Kidney glomerular epithelial cell (primary cell): ENCODE results near the gene TMEM106B.
"Not testable (repeated sequence)": the region's sequence is repeated elsewhere in the genome, so short reads cannot be mapped to it uniquely, and the experiment has no call there.

ENCODE experiments used
- DNase-seq: peaks from one replicate; lab custom pipeline; 2025; lab: John Stamatoyannopoulos, UW

TMEM106B gene

DNA sequence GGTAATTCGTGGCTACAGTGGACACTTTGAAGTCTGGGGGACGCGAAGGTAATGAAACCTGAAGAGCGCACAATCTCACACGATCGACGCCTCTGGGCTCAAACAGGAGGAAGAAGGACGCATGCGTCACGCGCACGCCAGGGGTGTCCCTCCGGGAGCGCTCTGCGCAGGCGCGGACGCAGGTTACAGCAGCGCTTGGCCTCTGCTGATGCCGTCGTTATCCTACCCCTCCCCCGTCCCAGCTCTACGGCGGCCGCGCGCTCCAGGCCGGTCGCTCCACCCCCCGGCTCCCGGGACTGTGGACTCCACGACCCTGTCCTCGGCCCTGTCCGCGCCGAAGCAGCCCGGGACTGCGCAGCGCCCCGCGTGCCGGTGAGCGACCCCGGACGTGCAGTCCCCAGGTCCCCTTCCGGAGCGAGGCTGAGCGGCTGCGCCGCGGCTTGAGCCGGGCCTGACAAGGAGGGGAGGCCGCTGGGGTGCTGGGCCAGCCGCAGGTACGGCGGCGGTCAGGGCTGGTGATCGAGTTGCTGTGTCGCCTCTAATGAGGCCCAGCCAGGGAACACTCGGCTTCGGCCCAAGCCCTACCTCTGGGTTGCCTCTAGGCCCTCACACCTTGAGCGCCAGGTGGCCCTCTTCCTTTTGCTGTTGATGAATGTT, at the start of gene TMEM106B:
TMEM106B (plus strand) TSS at position 241 of the 657 bp plus-strand sequence. CDS start 3,517 bp downstream, outside the sequence.
- peak; percentile 90 for DNase-seq

DNA sequence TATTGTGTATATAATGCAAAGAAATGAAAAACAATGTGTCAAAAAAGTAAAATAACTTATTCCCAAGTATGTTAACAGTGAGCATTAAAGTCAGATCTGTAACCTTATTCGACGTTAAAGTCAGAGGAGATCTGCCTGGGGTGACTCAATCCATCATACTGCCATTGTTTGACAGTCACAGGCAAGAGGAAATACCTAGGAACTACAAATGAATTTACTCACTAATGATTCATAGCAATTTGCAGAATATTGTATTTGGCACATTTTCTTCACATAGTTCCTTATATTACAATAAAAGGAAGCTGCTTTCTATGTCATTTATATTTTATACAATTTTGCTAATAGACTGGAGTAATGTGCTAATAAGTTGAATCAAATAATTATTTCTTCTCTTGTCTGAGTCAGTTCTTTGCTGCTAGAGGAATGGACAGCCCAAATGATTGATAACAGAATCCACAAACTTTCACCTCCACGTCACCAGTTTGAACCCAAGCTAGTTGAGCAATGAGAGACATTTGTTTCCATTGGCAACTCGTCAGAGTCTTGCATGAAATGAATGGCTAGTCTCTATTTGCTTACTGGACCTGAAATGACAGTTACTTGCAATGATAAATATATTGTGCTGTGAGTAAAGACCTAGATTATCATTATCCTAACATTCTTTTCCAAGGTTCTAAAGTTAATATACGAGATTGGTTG, 48.5 kb upstream of the TMEM106B start:
- peak; percentile 91 for DNase-seq

DNA sequence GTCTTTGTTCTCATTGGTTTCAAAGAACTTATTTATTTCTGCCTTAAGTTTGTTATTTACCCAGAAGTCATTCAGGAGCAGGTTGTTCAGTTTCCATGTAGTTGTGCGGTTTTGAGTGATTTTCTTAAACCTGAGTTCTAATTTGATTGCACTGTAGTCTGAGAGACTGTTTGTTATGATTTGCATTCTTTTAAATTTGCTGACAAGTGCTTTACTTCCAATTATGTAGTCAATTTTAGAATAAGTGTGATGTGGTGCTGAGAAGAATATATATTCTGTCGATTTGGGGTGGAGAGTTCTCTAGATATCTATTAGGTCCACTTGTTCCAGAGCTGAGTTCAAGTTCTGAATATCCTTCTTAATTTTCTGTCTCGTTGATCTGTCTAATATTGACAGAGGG, 43.0 kb upstream of the TMEM106B start:
- DNase-seq: not testable (repeated sequence)

DNA sequence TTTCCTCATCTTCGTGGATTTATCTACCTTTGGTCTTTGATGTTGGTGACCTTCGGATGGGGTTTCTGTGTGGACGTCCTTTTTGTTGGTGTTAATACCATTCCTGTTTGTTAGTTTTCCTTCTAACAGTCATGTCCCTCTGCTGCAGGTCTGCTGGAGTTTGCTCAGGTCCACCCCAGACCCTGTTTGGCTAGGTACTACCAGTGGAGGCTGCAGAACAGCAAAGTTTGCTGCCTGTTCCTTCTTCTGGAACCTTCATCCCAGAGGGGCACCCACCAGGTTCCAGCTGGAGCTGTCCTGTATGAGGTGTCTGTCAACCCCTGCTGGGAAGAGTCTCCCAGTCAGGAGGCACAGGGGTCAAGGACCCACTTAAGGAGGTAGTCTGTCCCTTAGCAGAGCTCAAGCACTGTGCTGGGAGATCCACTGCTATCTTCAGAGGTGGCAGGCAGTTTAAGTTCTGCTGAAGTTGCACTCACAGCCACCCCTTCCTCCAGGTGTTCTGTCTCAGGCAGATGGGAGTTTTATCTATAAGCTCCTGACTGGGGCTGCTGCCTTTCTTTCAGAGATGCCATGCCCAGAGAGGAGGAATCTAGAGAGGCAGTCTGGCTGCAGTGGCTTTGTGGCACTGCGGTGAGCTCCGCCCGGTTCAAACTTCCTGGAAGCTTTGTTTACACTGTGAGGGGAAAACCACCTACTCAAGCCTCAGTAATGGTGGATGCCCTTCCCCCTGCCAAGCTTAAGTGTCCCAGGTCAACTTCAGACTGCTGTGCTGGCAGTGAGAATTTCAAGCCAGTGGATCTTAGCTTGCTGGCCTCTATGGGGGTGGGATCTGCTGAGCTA, 40.9 kb upstream of the TMEM106B start:
- not testable (repeated sequence) for DNase-seq

DNA sequence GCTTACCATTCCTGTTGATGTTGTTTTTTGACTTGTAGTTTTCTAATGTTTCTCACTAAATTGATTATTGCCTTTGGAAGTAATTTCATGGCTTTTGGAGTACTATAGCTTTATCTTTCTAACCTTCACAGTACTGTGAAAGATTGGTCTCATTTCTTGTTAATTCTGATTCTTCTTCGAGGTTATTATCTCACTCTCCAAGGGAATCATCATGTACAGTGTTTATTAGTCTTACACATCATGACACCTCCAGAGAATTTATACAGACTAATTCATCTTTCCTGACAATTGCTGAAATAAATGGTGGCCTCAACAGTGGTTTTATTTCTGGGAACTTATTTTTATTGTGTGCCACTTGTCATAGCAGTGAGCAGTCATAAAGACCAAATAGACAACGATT, 37.4 kb upstream of the TMEM106B start:
- no peak for DNase-seq

DNA sequence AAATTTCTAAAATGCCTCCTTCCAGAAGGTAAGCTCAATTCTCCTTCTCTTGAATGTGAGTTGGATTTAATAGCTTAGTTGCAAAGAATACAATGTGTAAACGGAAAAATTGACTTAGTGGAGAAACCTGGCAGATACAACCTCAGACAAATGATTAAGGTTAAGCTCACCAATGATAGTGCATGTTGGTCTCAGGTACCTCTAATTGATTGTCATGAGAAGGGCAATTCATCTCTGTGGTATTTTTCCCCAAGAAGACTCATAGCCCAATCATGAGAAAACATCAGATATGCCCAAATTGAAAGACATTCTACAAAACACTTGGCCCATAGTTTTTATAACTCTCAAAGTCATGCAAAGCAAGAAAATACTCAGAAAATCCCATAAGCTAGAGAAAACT, 36.2 kb upstream of the TMEM106B start:
- DNase-seq: no peak

DNA sequence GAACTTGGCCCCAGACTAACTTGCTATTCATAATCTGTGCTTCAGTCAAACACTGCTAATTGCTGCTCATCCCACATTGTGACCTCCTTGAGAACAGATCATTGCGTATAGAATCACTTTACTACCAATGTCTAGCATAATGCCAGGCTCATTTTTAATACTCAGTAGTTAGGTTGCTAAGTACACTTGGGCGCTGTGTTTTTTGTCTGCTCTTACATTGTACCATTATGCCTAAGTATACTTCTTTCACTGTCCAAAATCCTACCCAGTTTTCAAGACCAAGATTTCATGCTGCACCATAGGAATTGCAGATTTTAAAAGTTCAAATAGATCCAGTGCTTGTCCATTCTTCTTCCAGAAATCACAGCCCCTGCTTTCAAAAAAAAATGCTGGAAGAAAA, 32.8 kb upstream of the TMEM106B start:
- DNase-seq: no peak

DNA sequence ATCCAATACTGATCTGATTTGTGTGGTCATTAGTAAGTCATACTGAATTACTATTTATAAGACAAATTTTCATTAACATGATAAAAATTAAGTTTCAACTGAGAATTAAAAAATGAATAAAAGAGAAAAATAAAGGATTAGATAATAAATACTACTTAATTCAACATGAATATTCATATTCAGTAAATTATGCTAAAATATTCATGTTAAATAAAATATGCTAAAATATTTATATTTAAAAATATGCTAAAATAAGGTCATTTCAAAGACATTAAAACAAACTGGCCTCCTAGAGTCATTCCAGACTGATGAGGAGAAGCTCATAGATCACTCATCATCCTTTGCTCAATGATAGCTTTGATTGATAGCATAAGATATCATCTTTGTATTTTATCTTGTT, 16.7 kb upstream of the TMEM106B start:
- DNase-seq: no peak

DNA sequence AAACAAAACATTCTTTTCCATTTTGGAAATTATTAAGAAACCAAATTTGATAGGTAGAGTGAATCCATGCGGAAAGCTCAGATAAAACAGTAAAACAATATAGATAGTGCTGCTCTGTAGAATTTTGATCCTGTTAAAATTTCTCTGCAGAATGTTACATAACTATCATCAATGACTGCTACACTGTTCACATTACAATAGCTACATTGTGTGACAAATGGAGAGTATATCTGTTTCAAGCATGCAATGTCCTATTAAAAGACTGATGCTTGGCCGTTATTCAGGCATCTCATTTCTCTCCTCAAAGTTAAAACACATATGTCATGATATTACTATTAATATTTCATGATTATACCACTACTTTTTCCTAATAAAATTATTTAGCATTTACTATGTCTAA, 14.7 kb upstream of the TMEM106B start:
- no peak for DNase-seq

DNA sequence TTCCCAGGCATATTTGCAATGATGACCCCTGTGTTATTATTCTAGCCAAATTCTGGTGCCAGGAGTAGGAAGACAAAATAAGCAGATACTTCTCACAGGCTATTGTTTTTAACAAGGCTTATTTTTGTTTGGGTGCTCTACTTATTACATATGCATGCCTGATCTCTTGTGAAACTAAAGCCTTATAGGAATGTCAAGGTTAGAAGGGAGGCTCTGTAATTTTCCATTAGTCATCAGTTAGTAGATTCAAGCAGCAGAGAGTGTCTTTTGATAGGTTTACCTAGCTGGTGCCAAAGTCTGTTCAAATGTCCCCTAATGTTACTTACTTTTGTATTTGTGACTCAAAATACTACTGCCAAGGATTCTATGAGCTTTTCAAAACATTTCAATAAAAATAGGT, 11.7 kb upstream of the TMEM106B start:
- peak; percentile 59 for DNase-seq

DNA sequence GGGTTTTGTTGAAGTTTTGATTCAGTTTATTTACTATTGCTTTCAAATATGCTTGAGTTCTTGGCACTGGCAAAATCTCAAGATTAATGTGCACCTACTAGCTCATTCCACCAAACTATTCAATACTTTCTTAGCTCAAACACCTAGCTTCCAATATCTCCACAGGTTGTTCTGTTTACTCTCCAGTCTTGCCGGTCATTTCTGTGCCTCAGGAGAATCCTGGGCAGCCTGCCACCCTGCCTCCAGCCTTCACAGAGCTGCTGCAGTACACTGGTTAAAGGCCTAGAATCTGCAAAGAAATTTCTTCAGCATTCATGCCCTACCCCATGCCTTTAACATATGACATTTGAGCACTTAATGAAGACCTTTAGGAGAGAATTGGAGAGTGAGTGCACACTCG, 4.0 kb upstream of the TMEM106B start:
- no peak for DNase-seq

DNA sequence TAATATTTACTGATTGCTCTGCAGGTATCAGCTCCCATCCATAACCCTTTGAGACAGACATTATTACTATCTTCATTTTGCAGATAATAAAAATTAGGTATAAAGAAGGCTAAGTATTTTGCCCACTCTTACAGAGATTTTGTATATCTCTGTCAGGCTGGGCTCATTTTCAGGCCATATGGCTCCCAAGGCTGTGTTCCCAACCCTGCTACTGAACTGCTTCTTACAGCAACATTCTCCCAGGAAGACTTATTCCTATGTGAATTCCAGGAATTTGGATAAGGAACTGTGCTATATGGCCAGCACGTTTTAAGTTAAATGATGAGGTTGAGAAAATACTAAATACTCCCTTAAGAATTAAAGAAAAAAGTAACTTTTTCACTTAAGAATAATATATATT, 1.9 kb upstream of the TMEM106B start:
- DNase-seq: no peak

DNA sequence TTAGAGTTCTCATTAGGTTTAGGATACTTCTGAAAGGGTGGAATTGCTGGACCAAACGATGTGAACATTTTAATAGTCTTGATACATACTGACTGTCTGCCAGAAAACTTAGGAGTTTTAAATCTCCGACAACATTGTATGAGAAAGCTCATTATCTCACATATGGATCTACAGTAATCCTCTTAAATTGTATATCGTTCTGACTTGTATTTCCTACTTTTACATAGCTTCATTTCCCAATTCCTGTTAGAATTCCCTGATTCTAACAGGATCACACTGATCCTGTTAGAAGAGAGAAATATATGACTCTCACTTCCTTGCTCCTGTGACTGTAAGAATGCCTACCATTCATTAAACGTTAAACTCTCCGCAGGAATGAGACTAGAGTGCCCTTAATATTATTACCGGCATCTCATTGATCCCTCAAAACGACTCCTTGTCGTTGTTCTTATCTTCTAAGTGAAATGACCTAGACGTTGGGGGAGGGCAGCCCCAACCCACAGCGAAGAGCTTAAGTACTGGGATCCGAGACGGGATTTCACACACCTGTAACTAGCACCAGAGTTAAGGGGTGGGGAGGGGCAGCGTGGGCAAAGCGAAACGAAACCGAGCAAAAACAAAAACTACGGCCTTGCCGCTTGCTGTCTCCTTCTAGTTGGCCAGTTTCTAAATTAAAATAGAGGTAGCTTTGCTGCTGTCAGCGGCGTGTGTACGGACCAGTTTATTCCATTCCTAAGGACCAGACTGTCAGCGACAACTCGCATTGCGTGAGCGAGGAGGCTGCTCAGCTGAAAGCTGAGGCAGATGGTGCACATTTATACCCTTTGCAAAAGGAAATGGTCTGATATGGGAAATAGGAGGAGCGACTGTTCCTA, 678 bp upstream of the TMEM106B start:
- DNase-seq: no peak

DNA sequence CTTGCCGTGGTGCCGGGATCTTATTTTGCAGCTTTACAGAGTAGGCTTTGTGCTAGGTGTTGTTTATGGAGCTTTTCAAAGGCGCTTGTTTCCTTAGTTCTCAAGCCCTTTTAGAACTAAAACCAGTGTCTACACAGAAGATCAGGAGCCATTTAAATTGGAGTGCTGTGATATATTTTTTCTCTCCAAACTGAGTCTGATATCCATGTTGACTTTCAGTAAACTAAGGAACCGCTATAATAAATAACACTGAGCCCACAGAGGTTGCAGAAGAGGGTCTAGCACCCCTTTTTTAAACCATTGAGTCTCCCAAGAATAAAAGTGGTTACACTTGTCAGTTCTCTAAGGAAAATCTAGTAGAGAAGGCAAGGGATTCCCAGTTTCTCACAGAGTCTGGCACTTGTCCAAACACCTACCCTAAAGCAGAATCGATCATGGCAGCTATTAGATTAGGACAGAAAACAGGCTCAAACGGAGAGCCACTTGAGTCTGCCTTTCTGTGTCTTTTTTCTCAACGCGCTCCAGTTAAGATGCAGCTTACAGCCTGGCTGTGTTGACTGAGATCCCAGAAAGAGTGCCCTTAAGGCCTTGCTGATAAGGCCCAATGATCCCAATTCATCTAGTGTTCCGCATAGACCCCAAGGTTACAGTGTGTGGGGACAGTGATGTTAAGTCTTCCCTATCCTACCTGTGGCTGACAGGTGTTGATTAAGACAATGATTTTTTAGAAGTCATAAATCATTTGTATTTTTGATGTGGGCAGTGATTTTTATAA, 804 bp downstream of the TMEM106B start:
- peak; percentile 66 for DNase-seq

DNA sequence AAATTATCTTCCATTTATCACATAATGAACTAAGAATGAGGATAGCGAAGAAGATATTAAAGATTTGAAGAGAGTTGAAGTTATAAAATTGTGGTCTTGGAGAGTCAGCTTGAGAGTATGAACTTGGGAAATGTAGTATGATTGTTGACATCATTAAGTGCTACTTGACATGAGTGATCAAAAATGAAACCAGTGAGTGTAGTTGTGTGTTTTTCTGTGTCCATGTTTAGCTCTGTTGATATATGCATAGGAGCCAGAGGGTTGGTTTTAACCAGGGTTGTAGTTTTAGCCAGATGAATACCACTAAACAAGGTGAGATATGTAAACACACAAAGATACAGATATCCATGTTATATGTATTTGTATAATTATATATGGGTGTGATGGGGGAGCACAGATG, 6.2 kb downstream of the TMEM106B start:
- no peak for DNase-seq

DNA sequence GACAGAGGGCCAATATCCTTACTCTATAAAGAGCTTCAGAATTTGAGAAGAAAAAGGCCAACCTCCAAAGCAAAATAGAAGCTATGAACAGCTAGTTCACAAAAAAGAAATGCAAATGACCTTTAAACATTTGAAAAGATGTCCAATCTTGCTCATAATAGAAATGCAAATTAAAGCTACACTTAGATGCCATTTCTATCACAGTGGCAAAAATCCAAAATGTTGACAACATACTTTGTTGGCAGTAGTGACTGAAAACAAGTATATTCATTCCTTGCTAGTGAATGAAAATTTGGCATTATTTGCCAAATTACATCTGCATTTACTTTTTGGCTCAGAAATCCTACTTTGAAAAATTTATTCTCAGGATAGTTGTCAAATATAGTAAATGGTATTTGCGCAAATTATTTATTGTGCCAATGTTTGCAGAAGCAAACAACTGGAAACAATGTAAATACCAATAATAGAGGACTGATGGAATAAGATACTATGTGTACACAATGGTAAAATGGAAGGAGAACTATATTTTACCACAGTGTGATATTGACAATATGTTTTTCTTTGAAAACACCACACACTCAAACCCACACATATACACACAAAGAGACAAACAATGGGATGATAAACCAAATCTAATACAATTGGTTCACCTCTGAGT, 9.4 kb downstream of the TMEM106B start:
- DNase-seq: no peak

DNA sequence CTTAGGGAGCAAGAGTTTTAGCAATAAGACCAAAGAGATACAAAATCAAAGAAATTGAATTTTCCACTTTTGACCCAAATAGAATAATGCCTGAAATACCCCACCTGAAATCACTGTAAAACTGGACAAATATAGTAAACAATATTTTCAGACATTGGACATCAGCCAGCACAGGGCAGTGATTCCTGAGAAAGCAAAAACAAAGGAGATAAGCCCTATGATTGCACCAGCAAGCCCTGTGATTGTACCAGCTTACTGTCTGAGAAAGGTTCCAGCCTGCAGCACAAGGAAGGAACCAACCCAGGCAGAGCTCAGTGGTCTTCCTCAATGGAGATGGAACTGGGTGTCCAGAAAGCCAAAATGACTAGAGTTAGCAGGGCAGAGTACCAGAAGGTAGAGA, 10.3 kb downstream of the TMEM106B start:
- DNase-seq: no peak

DNA sequence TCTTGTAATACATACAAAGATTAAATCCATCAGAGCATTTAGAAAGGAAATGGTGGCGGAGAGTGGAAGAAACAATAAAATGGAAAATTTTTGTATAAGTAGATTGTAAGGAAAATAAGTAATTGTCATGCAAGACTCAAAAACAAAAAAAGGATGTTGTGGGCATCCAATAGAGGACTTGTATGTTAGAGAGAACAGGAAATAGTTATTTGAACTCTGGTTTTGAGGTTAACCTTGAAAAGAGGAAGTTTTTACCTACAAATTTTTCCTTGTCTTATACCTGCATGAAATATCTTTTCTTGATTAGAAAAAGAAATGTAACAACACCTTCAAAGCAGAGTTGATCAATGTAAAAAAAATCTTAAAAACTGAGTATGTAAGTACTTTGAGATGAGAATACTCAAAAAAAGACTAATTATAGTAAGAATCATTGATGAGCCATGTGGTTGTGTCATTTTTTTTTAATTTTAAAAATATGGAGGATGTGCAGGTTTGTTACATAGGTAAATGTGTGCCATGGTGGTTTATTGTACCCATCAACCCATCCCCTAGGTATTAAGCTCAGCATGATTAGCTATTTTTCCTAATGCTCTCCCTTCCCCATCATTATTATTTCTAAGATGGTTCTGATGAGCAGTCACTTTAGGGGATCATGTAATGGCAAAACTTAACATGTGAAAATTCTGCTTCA, 11.9 kb downstream of the TMEM106B start:
- DNase-seq: no peak

DNA sequence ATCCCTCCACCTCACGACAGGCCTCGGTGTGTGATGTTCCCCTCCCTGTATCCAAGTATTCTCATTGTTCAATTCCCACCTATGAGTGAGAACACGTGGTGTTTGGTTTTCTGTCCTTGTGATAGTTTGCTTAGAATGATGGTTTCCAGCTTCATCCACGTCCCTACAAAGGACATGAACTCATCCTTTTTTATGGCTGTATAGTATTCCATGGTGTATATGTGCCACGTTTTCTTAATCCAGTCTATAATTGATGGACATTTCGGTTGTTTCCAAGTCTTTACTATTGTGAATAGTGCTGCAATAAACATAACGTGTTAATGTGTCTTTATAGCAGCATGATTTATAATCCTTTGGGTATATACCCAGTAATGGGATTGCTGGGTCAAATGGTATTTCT, 13.9 kb downstream of the TMEM106B start:
- DNase-seq: not testable (repeated sequence)

DNA sequence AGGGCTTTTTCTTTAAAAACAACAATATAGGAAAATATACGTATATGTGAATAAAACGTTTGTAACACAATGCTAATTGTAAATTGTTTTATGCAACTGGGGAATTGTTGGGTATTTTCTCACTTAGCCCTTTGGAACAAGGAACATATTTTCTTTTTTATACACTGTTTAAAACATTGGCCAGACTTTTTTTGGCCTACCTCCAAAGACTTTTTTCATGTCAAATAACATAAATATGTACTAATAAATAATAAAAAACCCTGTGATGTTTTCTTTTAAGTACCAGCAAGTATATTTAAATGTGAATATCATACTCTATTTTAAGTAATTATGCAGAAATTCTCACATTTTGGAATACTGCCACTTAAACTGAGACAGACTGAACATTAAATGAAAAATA, 15.7 kb downstream of the TMEM106B start:
- no peak for DNase-seq
